HCT116 (cell line): Measurements from ENCODE around the gene CAPRIN2. TPM values are rescaled to one million over a fixed set of nuclear protein-coding genes. Genes with fewer than 3 reads are reported as not detected.

ENCODE experiments used
- ATAC-seq: fragments of 200-7000 bp; cut with Tn5 transposase; 2 replicates; pipeline ENCODE4 v1.9.1; 2020; ENCODE audit warnings: mild to moderate bottlenecking, moderate library complexity
- BruUV-seq: library from RNA; stranded (reverse); fragments of 400-500 nt; replicated peaks from 2 replicates; lab custom pipeline; 2021; lab: Mats Ljungman, UMichigan
- CTCF ChIA-PET: fragments of 300-600 bp; sonication (Branson Sonifier 250); formaldehyde crosslinking; loops from one replicate; lab custom pipeline; 2021; ENCODE audit warnings: antibody characterized with exemption; lab: Charles Lee
- POLR2A ChIA-PET: fragments of 300-600, 350-600 bp; sonication (Branson Sonifier 250); formaldehyde crosslinking; loops from one replicate; lab custom pipeline; 2021; ENCODE audit warnings: antibody characterized with exemption; lab: Charles Lee
- RAD21 ChIA-PET, 2 experiments: fragments of 300-600 bp; sonication (Branson Sonifier 250); formaldehyde crosslinking; loops; one replicate each; lab custom pipeline; 2023; ENCODE audit warnings: low total read pairs in 2 of 2; ENCODE audit not compliant: uncharacterized antibody in 2 of 2, unreplicated experiment in 2 of 2, low non-redundant PET in 1 of 2; lab: Charles Lee
- DNase-seq: peaks from one replicate; pipeline ENCODE4 v3.0.0-alpha.2; 2010; ENCODE audit warnings: low read depth, low spot score
- H2AFZ ChIP-seq: fragments of 200-600 bp; shearing (Covaris generic), sonication (generic); 2 replicates; pipeline ENCODE4 v1.6.1; 2017; ENCODE audit warnings: low read depth, mixed run types, mixed read lengths, antibody characterized with exemption, low read length; ENCODE audit not compliant: poor library complexity, severe bottlenecking
- H3K27ac ChIP-seq: 2 replicates; pipeline ENCODE4 v1.5.1; 2012; ENCODE audit warnings: low read depth, low read length
- H3K27me3 ChIP-seq: fragments of 200-600 bp; sonication (generic); 2 replicates; pipeline ENCODE4 v1.6.1; 2016; ENCODE audit warnings: mixed run types, low read length, mixed read lengths; ENCODE audit not compliant: insufficient read depth
- H3K36me3 ChIP-seq, 2 experiments: fragments of 200-500 bp in 1 of 2; fragments of 200-600 bp in 1 of 2; sonication (Bioruptor generic) in 1 of 2; sonication (generic) in 1 of 2; 2 replicates each; pipeline versions ENCODE4 v1.5.1 to v1.6.1; 2014 to 2016; ENCODE audit warnings: low read length in 2 of 2, inconsistent platforms in 1 of 2, mixed read lengths in 1 of 2, mixed run types in 1 of 2; ENCODE audit not compliant: insufficient read depth in 2 of 2, control insufficient read depth in 1 of 2
- H3K4me1 ChIP-seq, 2 experiments: fragments of 200-600 bp in 1 of 2; sonication (generic) in 1 of 2; 2 replicates each; pipeline versions ENCODE4 v1.5.1 to v1.6.1; 2012 to 2017; ENCODE audit warnings: low read length in 2 of 2, inconsistent platforms in 1 of 2, mild to moderate bottlenecking in 1 of 2, mixed read lengths in 1 of 2, mixed run types in 1 of 2, moderate library complexity in 1 of 2; ENCODE audit not compliant: insufficient read depth in 2 of 2, control insufficient read depth in 1 of 2
- H3K4me2 ChIP-seq: fragments of 200-600 bp; sonication (generic); 2 replicates; pipeline ENCODE4 v1.6.1; 2017; ENCODE audit warnings: mixed run types, low read length, mixed read lengths
- H3K4me3 ChIP-seq, 2 experiments: fragments of 200-600 bp in 1 of 2; sonication (generic) in 1 of 2; replicated peaks in 1 of 2; 2 replicates each; pipeline ENCODE4 v1.5.1; 2011 to 2016; ENCODE audit warnings: low read length in 2 of 2, control low read depth in 1 of 2, low read depth in 1 of 2, mild to moderate bottlenecking in 1 of 2, mixed read lengths in 1 of 2, mixed run types in 1 of 2
- H3K79me2 ChIP-seq: fragments of 200-600 bp; sonication (generic); 2 replicates; pipeline ENCODE4 v1.6.1; 2017; ENCODE audit warnings: mild to moderate bottlenecking, mixed run types, low read length, moderate library complexity, mixed read lengths; ENCODE audit not compliant: insufficient read depth
- H3K9ac ChIP-seq: fragments of 200-600 bp; sonication (generic); 2 replicates; pipeline ENCODE4 v1.6.1; 2016; ENCODE audit warnings: low read length, mixed read lengths
- H3K9me2 ChIP-seq: fragments of 200-600 bp; sonication (generic), shearing (Covaris generic); 2 replicates; pipeline ENCODE4 v1.6.1; 2017; ENCODE audit warnings: mixed run types, mild to moderate bottlenecking, moderate library complexity; ENCODE audit not compliant: insufficient read depth
- H3K9me3 ChIP-seq, 2 experiments: fragments of 200-500 bp in 1 of 2; fragments of 200-600 bp in 1 of 2; sonication (Bioruptor generic) in 1 of 2; sonication (generic) in 1 of 2; 2 replicates each; pipeline ENCODE4 v1.6.1; 2014 to 2017; ENCODE audit warnings: low read length in 2 of 2, mixed read lengths in 2 of 2, inconsistent platforms in 1 of 2, low read depth in 1 of 2, mild to moderate bottlenecking in 1 of 2, mixed run types in 1 of 2, moderate library complexity in 1 of 2; ENCODE audit not compliant: control insufficient read depth in 1 of 2, insufficient read depth in 1 of 2
- H4K20me1 ChIP-seq: fragments of 200-600 bp; sonication (generic), shearing (Covaris generic); 2 replicates; pipeline ENCODE4 v1.6.1; 2017; ENCODE audit warnings: mixed run types, mild to moderate bottlenecking, moderate library complexity; ENCODE audit not compliant: insufficient read depth
- CBX3 ChIP-seq: IDR thresholded peaks from 2 replicates; pipeline ENCODE4 v1.6.1; 2012; ENCODE audit warnings: low read depth
- CEBPB ChIP-seq: IDR thresholded peaks from 2 replicates; pipeline ENCODE4 v1.6.1; 2012; ENCODE audit warnings: low read depth
- EGR1 ChIP-seq: IDR thresholded peaks from 2 replicates; pipeline ENCODE4 v1.6.1; 2012; ENCODE audit warnings: low read depth
- ELF1 ChIP-seq: IDR thresholded peaks from 2 replicates; pipeline ENCODE4 v1.6.1; 2012; ENCODE audit warnings: low read depth, borderline replicate concordance
- EZH2phosphoT487 ChIP-seq: fragments of 200-600 bp; IDR thresholded peaks from 2 replicates; pipeline ENCODE4 v1.6.1; 2018; ENCODE audit warnings: antibody characterized with exemption, borderline replicate concordance
- FOSL1 ChIP-seq: IDR thresholded peaks from 2 replicates; pipeline ENCODE4 v1.6.1; 2012; ENCODE audit warnings: low read depth
- JUND ChIP-seq: IDR thresholded peaks from 2 replicates; pipeline ENCODE4 v1.6.1; 2012
- POLR2A ChIP-seq: IDR thresholded peaks from 2 replicates; pipeline ENCODE4 v1.7.0; 2011; ENCODE audit warnings: borderline replicate concordance; ENCODE audit not compliant: insufficient read depth, insufficient read length; ENCODE audit errors: extremely low read depth
- POLR2AphosphoS5 ChIP-seq: IDR thresholded peaks from 2 replicates; pipeline ENCODE4 v1.6.1; 2011; ENCODE audit warnings: mild to moderate bottlenecking, low read depth, low read length, moderate library complexity
- SIN3A ChIP-seq: IDR thresholded peaks from 2 replicates; pipeline ENCODE4 v1.6.1; 2012; ENCODE audit warnings: low read depth
- SP1 ChIP-seq: IDR thresholded peaks from 2 replicates; pipeline ENCODE4 v1.6.1; 2012; ENCODE audit warnings: low read depth
- TCF7L2 ChIP-seq: IDR thresholded peaks from 2 replicates; pipeline ENCODE4 v1.7.0; 2011; ENCODE audit warnings: borderline replicate concordance, inconsistent platforms; ENCODE audit not compliant: insufficient read depth, insufficient read length; ENCODE audit errors: extremely low read depth
- YY1 ChIP-seq: IDR thresholded peaks from 2 replicates; pipeline ENCODE4 v1.6.1; 2011; ENCODE audit warnings: low read length, low read depth, moderate library complexity, mild to moderate bottlenecking; ENCODE audit not compliant: insufficient replicate concordance; ENCODE audit errors: extremely low read depth
- ZFX ChIP-seq: fragments of 450-650 bp; IDR thresholded peaks from 2 replicates; pipeline ENCODE4 v1.6.1; 2017
- ZNF274 ChIP-seq: fragments of 200-500 bp; sonication (Bioruptor generic); IDR thresholded peaks from 2 replicates; pipeline ENCODE4 v1.6.1; 2014; ENCODE audit warnings: mild to moderate bottlenecking, low read depth, low read length, inconsistent platforms
- intact Hi-C: fragments of 100-400 bp; cut with micrococcal nuclease; formaldehyde crosslinking; loops from 2 replicates; pipeline ENCODE4 v1.10.0; 2022
- total RNA-seq: library from RNA; stranded (reverse); gene quantifications from one replicate; pipeline ENCODE4 v1.2.1, GENCODE V29; 2021; ENCODE audit not compliant: unreplicated experiment
- TF ChIP-seq, protein P1 (sequence below): IDR thresholded peaks from 2 replicates; pipeline ENCODE4 v1.6.1; 2011; ENCODE audit warnings: mild to moderate bottlenecking, low read length, moderate library complexity; ENCODE audit not compliant: insufficient replicate concordance; ENCODE audit errors: extremely low read depth
- TF ChIP-seq, protein P2 (sequence below): IDR thresholded peaks from 2 replicates; pipeline ENCODE4 v1.6.1; 2012

CAPRIN2 gene
- total RNA-seq, 1 experiment from 2014 or later: 30.8 TPM

GRCh38 chr12:30796313-30796780 lies 41.6 kb upstream of the CAPRIN2 start:
- peak overlapping the region; percentile 99 for H3K27ac ChIP-seq

More at GRCh38 chr12:30796313-30796780, 41.6 kb upstream of the CAPRIN2 start:
- Histone ChIP-seq H3K9me3 (no peaks in the 10 kb centered on the region), H3K9me2 (no peaks in the 10 kb centered on the region), H3K4me2 (peak overlapping the region; percentile 96), H4K20me1 (no peaks in the 10 kb centered on the region), H3K4me1 (peaks cover 30 to 58% of the 10 kb centered on the region in 2 experiments), H3K4me3 (peak overlapping the region; percentile 75 to 76), H3K79me2 (peaks cover 5% of the 10 kb centered on the region; the same call in 1 of the 2 replicates), H3K36me3 (peaks cover 0 to 14% of the 10 kb centered on the region in 2 experiments; a peak in 1 of 4 replicates), H3K9ac (peak overlapping the region; percentile 82), H3K27me3 (no peaks in the 10 kb centered on the region), H2AFZ (no peak overlapping the region)
- RAD21 ChIA-PET: no interaction called here
- POLR2A ChIA-PET: interaction anchor here (0.7 to 3.4 kb wide), 7 partner anchors 8 to 1304 kb away, joined by 3 to 27 read pairs (median 4); partner anchors contain the start of gene CAPRIN2
- ATAC-seq (peak; percentile 31), DNase-seq (no peak)
- CTCF ChIA-PET: interaction anchor here (0.7 to 1.3 kb wide), 5 partner anchors 11 to 1276 kb away, joined by 3 to 4 read pairs (median 3); no protein-coding TSS in a partner anchor
- BruUV-seq: no TSS peak
- intact Hi-C loops: loop anchor here (5.0 kb wide), 1 partner anchor 99 kb away; the partner anchor contains the start of gene IPO8
- TF ChIP-seq POLR2AphosphoS5 (no peak), SIN3A (no peak), FOSL1 (no peak), TCF7L2 (no peak), YY1 (no peak), ELF1 (no peak), SP1 (no peak), EZH2phosphoT487 (no peak), ZNF274 (no peak), EGR1 (no peak), POLR2A (no peak), CBX3 (no peak; the same call in 1 of the 2 replicates), ZFX (no peak), JUND (no peak), CEBPB (no peak)
- TF ChIP-seq, protein P1, sequence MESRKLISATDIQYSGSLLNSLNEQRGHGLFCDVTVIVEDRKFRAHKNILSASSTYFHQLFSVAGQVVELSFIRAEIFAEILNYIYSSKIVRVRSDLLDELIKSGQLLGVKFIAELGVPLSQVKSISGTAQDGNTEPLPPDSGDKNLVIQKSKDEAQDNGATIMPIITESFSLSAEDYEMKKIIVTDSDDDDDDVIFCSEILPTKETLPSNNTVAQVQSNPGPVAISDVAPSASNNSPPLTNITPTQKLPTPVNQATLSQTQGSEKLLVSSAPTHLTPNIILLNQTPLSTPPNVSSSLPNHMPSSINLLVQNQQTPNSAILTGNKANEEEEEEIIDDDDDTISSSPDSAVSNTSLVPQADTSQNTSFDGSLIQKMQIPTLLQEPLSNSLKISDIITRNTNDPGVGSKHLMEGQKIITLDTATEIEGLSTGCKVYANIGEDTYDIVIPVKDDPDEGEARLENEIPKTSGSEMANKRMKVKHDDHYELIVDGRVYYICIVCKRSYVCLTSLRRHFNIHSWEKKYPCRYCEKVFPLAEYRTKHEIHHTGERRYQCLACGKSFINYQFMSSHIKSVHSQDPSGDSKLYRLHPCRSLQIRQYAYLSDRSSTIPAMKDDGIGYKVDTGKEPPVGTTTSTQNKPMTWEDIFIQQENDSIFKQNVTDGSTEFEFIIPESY: no peak
- TF ChIP-seq, protein P2, sequence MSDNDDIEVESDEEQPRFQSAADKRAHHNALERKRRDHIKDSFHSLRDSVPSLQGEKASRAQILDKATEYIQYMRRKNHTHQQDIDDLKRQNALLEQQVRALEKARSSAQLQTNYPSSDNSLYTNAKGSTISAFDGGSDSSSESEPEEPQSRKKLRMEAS: no peak
